ENCODE data around the gene ANKH. TPM values are rescaled to one million over a fixed set of nuclear protein-coding genes. Genes with fewer than 3 reads are reported as not detected.

The ANKH gene
- total RNA-seq, 2 donors from 2014 or later: 29.4 to 142 TPM

- Mint-ChIP-seq H3K27ac (no peak overlapping the region), H3K36me3 (peaks cover 11 to 13% of the 10 kb centered on the region in 2 donors), H3K9me3 (no peaks in the 10 kb centered on the region)
- no peak for DNase-seq (ENCODE audit: low spot score in 2 of 2)
- no peak for ATAC-seq
Observed at GRCh38 chr5:14749579-14750101, 121.9 kb downstream of the ANKH start.

- DNase-seq (ENCODE audit: low spot score in 2 of 2) (no peak), ATAC-seq (no peak)
- no peak overlapping the region for H3K27ac Mint-ChIP-seq
- no peaks in the 10 kb centered on the region for H3K9me3 Mint-ChIP-seq
- H3K36me3 Mint-ChIP-seq: peaks cover 11 to 13% of the 10 kb centered on the region in 2 donors
Observed at GRCh38 chr5:14748180-14748900, 123.2 kb downstream of the ANKH start.

- Mint-ChIP-seq H3K27ac (no peak overlapping the region), H3K9me3 (no peaks in the 10 kb centered on the region), H3K36me3 (peaks cover 3 to 17% of the 10 kb centered on the region in 2 donors)
- ATAC-seq: peak in 1 of 2 donors; percentile 40
- DNase-seq (ENCODE audit: low spot score in 2 of 2): no peak
Observed at GRCh38 chr5:14745753-14746152, 125.8 kb downstream of the ANKH start.

GRCh38 chr5:14745188-14745563 lies 126.4 kb downstream of the ANKH start:
- ATAC-seq: no peak
- DNase-seq (ENCODE audit: low spot score in 2 of 2): no peak
- Mint-ChIP-seq H3K27ac (no peak overlapping the region), H3K9me3 (no peaks in the 10 kb centered on the region), H3K36me3 (peaks cover 0 to 16% of the 10 kb centered on the region in 2 donors)

GRCh38 chr5:14744296-14745187 lies 127.0 kb downstream of the ANKH start:
- ATAC-seq (peak in 1 of 2 donors; percentile 20), DNase-seq (ENCODE audit: low spot score in 2 of 2) (no peak)
- Mint-ChIP-seq H3K9me3 (no peaks in the 10 kb centered on the region), H3K36me3 (peaks cover 0 to 16% of the 10 kb centered on the region in 2 donors), H3K27ac (peak overlapping the region in 1 of 2 donors; percentile 39)

- peak overlapping the region in 1 of 2 donors; percentile 39 for H3K27ac Mint-ChIP-seq
- ATAC-seq: peak in 1 of 2 donors; percentile 11
- no peaks in the 10 kb centered on the region for H3K9me3 Mint-ChIP-seq
- H3K36me3 Mint-ChIP-seq: peaks cover 0 to 16% of the 10 kb centered on the region in 2 donors
- DNase-seq (ENCODE audit: low spot score in 2 of 2): no peak
Observed at GRCh38 chr5:14743601-14744295, 127.8 kb downstream of the ANKH start.

GRCh38 chr5:14742498-14742897 lies 129.1 kb downstream of the ANKH start:
- Mint-ChIP-seq H3K36me3 (peaks cover 0 to 16% of the 10 kb centered on the region in 2 donors), H3K27ac (peak overlapping the region; percentile 23 to 72), H3K9me3 (no peaks in the 10 kb centered on the region)
- ATAC-seq: no peak
- DNase-seq (ENCODE audit: low spot score in 2 of 2): no peak

- ATAC-seq: peak; percentile 22 to 55
- no peak for DNase-seq (ENCODE audit: low spot score in 2 of 2)
- Mint-ChIP-seq H3K27ac (peak overlapping the region; percentile 23 to 72), H3K36me3 (peaks cover 0 to 16% of the 10 kb centered on the region in 2 donors), H3K9me3 (no peaks in the 10 kb centered on the region)
Observed at GRCh38 chr5:14741801-14742440, 129.7 kb downstream of the ANKH start.

- Mint-ChIP-seq H3K27ac (no peak overlapping the region), H3K36me3 (peaks cover 4 to 16% of the 10 kb centered on the region in 2 donors), H3K9me3 (no peaks in the 10 kb centered on the region)
- no peak for ATAC-seq
- DNase-seq (ENCODE audit: low spot score in 2 of 2): no peak
Observed at GRCh38 chr5:14741131-14741530, 130.4 kb downstream of the ANKH start.

GRCh38 chr5:14739981-14740380 lies 131.6 kb downstream of the ANKH start:
- no peak overlapping the region for H3K27ac Mint-ChIP-seq
- peaks cover 4 to 16% of the 10 kb centered on the region in 2 donors for H3K36me3 Mint-ChIP-seq
- DNase-seq (ENCODE audit: low spot score in 2 of 2) (no peak), ATAC-seq (no peak)
- H3K9me3 Mint-ChIP-seq: no peaks in the 10 kb centered on the region

- ATAC-seq (no peak), DNase-seq (ENCODE audit: low spot score in 2 of 2) (no peak)
- Mint-ChIP-seq H3K36me3 (peaks cover 5 to 16% of the 10 kb centered on the region in 2 donors), H3K9me3 (no peaks in the 10 kb centered on the region), H3K27ac (no peak overlapping the region)
Observed at GRCh38 chr5:14739538-14739937, 132.0 kb downstream of the ANKH start.

- Mint-ChIP-seq H3K9me3 (no peaks in the 10 kb centered on the region), H3K27ac (peak overlapping the region in 1 of 2 donors; percentile 79), H3K36me3 (peaks cover 15 to 16% of the 10 kb centered on the region in 2 donors)
- no peak for DNase-seq (ENCODE audit: low spot score in 2 of 2)
- no peak for ATAC-seq
Observed at GRCh38 chr5:14738050-14738449, 133.5 kb downstream of the ANKH start.

GRCh38 chr5:14737291-14737690 lies 134.3 kb downstream of the ANKH start:
- no peak for ATAC-seq
- Mint-ChIP-seq H3K27ac (peak overlapping the region; percentile 22 to 27), H3K36me3 (peaks cover 12 to 15% of the 10 kb centered on the region in 2 donors), H3K9me3 (no peaks in the 10 kb centered on the region)
- no peak for DNase-seq (ENCODE audit: low spot score in 2 of 2)

- DNase-seq (ENCODE audit: low spot score in 2 of 2) (no peak), ATAC-seq (no peak)
- peak overlapping the region in 1 of 2 donors; percentile 27 for H3K27ac Mint-ChIP-seq
- H3K9me3 Mint-ChIP-seq: no peaks in the 10 kb centered on the region
- H3K36me3 Mint-ChIP-seq: peaks cover 0 to 15% of the 10 kb centered on the region in 2 donors
Observed at GRCh38 chr5:14735944-14736343, 135.6 kb downstream of the ANKH start.

GRCh38 chr5:14734396-14734795 lies 137.2 kb downstream of the ANKH start:
- peaks cover 0 to 15% of the 10 kb centered on the region in 2 donors for H3K36me3 Mint-ChIP-seq
- DNase-seq (ENCODE audit: low spot score in 2 of 2) (no peak), ATAC-seq (no peak)
- no peaks in the 10 kb centered on the region for H3K9me3 Mint-ChIP-seq
- peak overlapping the region; percentile 63 to 72 for H3K27ac Mint-ChIP-seq

GRCh38 chr5:14733661-14734060 lies 137.9 kb downstream of the ANKH start:
- Mint-ChIP-seq H3K27ac (peak overlapping the region; percentile 63 to 66), H3K9me3 (no peaks in the 10 kb centered on the region), H3K36me3 (peaks cover 0 to 15% of the 10 kb centered on the region in 2 donors)
- DNase-seq (ENCODE audit: low spot score in 2 of 2) (no peak), ATAC-seq (no peak)

All from activated naive CD4-positive, alpha-beta T cell treated with anti-CD3 and anti-CD28 coated beads, Interleukin-2, amount 50 U/mL, for 72 hours (primary cell).